OCI-LY1 (cell line): ENCODE results near the gene FRMD4A.

Experiments
- H2AFZ ChIP-seq: fragments of 200-600 bp; sonication (generic), shearing (Covaris generic); 2 replicates; pipeline ENCODE4 v1.6.0; 2014; ENCODE audit warnings: antibody characterized with exemption, mild to moderate bottlenecking, low read length
- H3F3A ChIP-seq: fragments of 200-600 bp; sonication (generic), shearing (Covaris generic); 2 replicates; pipeline ENCODE4 v1.6.0; 2014; ENCODE audit warnings: mild to moderate bottlenecking, antibody characterized with exemption, low read length, moderate library complexity; ENCODE audit not compliant: insufficient read depth
- H3K27ac ChIP-seq: fragments of 200-600 bp; sonication (generic); 2 replicates; pipeline ENCODE4 v1.5.1; 2014; ENCODE audit warnings: low read length, mixed run types, mild to moderate bottlenecking, low read depth; ENCODE audit not compliant: poor library complexity, severe bottlenecking
- H3K27me3 ChIP-seq: fragments of 200-600 bp; sonication (generic); 2 replicates; pipeline ENCODE4 v1.6.0; 2014; ENCODE audit warnings: antibody characterized with exemption, mild to moderate bottlenecking, low read length, moderate library complexity; ENCODE audit not compliant: insufficient read depth
- H3K36me3 ChIP-seq: fragments of 200-600 bp; sonication (generic); 2 replicates; pipeline ENCODE4 v1.6.1; 2014; ENCODE audit warnings: mild to moderate bottlenecking, antibody characterized with exemption, low read length, moderate library complexity, mixed read lengths; ENCODE audit not compliant: insufficient read depth
- H3K4me1 ChIP-seq: fragments of 200-600 bp; sonication (generic); 2 replicates; pipeline ENCODE4 v1.5.1; 2014; ENCODE audit warnings: mild to moderate bottlenecking, low read length, moderate library complexity; ENCODE audit not compliant: insufficient read depth, severe bottlenecking
- H3K4me2 ChIP-seq: fragments of 200-600 bp; sonication (generic), shearing (Covaris generic); 2 replicates; pipeline ENCODE4 v1.6.1; 2014; ENCODE audit warnings: low read length
- H3K4me3 ChIP-seq: fragments of 200-600 bp; sonication (generic); 2 replicates; pipeline ENCODE4 v1.5.1; 2014; ENCODE audit warnings: low read length, low read depth, mild to moderate bottlenecking, mixed read lengths; ENCODE audit not compliant: poor library complexity, severe bottlenecking
- H3K79me2 ChIP-seq: fragments of 200-600 bp; shearing (Covaris generic); 2 replicates; pipeline ENCODE4 v1.6.1; 2016; ENCODE audit warnings: mixed run types, low read length, mixed read lengths; ENCODE audit not compliant: insufficient read depth
- H3K9ac ChIP-seq: fragments of 200-600 bp; sonication (generic), shearing (Covaris generic); 2 replicates; pipeline ENCODE4 v1.6.1; 2014; ENCODE audit warnings: mild to moderate bottlenecking, low read length, mixed read lengths
- H3K9me2 ChIP-seq: fragments of 200-600 bp; sonication (generic), shearing (Covaris generic); 2 replicates; pipeline ENCODE4 v1.6.1; 2014; ENCODE audit warnings: low read depth, mild to moderate bottlenecking, low read length, mixed read lengths
- H3K9me3 ChIP-seq: fragments of 200-600 bp; shearing (Covaris generic); 2 replicates; pipeline ENCODE4 v1.6.1; 2014; ENCODE audit warnings: low read length, mixed read lengths
- H4K20me1 ChIP-seq: fragments of 200-600 bp; sonication (generic), shearing (Covaris generic); 2 replicates; pipeline ENCODE4 v1.6.0; 2016; ENCODE audit warnings: mild to moderate bottlenecking, low read length; ENCODE audit not compliant: insufficient read depth
- EZH2 ChIP-seq: fragments of 200-600 bp; sonication (generic), shearing (Covaris generic); IDR thresholded peaks from 2 replicates; pipeline ENCODE4 v1.8.0; 2017; ENCODE audit warnings: borderline replicate concordance, mixed run types, mild to moderate bottlenecking, antibody characterized with exemption, low read length, moderate library complexity, mixed read lengths
- TF ChIP-seq, protein P1 (sequence below): fragments of 200-600 bp; sonication (generic), shearing (Covaris generic); IDR thresholded peaks from 2 replicates; pipeline ENCODE4 v1.5.1; 2017; ENCODE audit warnings: mild to moderate bottlenecking, antibody characterized with exemption, low read length, moderate library complexity, mixed read lengths

FRMD4A gene

DNA sequence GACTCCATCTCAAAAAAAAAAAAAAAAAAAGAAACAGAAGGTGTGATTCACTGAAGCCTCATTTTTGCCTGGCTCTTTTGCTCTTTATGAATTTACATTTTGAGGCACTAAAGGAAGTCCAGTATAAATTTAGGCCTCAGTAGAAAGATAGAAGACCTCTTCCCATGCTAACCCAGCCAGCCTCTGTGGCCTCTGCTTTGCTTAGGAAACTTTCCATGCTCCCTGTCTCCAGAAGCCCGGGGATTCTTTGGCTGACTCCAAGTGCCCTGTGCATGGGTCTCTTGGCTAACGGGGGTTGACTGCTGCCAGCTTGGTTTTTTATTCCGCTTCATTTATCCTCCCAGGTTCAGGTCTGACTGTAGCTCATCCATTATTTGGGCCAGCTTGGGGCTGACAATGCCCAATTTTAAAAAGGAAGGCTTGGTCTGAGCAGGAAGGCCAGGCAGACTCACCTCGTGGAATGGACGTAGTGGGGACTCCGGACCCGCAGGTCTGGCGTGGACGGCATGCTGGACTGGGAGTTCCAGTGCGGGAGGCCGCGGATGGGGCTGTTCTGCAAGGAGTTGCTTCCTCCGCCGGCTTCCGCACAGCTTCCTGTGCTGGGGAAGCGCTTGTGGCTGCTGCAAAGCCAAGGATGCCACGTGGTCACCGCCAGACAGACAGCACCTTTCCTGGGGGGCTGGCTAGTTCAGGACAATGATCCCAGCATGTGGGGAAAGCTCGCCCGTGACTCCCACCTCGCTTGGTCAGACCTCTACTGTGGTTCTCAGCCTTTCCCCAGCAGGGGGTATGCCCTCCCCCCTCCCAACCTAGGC lies 671.6 kb downstream of the FRMD4A start:
- H3K4me3 ChIP-seq, result no peak overlapping the region
- no peak overlapping the region for H3K27ac ChIP-seq
- H3K9me2 ChIP-seq, result no peaks in the 10 kb centered on the region
- H3K4me1 ChIP-seq, result no peaks in the 10 kb centered on the region
- no peak overlapping the region for H3K9ac ChIP-seq
- H3K36me3 ChIP-seq, result no peaks in the 10 kb centered on the region
- H3K9me3 ChIP-seq, result no peaks in the 10 kb centered on the region
- H3K79me2 ChIP-seq, result no peaks in the 10 kb centered on the region
- H4K20me1 ChIP-seq, result no peaks in the 10 kb centered on the region
- H2AFZ ChIP-seq, result no peak overlapping the region
- no peaks in the 10 kb centered on the region; the same call in 1 of the 2 replicates for H3K27me3 ChIP-seq
- no peaks in the 10 kb centered on the region for H3F3A ChIP-seq
- TF ChIP-seq, protein P1, sequence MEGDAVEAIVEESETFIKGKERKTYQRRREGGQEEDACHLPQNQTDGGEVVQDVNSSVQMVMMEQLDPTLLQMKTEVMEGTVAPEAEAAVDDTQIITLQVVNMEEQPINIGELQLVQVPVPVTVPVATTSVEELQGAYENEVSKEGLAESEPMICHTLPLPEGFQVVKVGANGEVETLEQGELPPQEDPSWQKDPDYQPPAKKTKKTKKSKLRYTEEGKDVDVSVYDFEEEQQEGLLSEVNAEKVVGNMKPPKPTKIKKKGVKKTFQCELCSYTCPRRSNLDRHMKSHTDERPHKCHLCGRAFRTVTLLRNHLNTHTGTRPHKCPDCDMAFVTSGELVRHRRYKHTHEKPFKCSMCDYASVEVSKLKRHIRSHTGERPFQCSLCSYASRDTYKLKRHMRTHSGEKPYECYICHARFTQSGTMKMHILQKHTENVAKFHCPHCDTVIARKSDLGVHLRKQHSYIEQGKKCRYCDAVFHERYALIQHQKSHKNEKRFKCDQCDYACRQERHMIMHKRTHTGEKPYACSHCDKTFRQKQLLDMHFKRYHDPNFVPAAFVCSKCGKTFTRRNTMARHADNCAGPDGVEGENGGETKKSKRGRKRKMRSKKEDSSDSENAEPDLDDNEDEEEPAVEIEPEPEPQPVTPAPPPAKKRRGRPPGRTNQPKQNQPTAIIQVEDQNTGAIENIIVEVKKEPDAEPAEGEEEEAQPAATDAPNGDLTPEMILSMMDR, result no peak
- no peak for TF ChIP-seq EZH2
- H3K4me2 ChIP-seq, result no peak overlapping the region

DNA sequence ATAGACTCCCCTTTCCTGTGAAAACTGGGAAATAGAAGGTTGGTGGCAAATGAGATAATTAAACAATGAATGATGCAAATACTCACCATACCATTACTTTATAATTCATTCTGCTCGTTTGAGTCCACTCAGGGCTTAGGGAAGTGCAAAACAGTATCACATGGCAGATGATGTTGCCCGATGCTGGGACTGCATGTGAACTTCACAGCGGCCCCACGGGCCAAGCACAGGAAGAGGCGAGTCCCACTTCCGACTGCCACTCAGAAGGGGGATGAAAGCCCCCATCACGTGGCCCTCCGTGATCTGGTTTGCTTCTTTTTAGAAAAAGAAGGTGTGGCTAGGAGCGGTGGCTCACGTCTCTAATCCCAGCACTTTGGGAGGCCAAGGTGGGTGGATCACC lies 672.5 kb downstream of the FRMD4A start:
- no peak for TF ChIP-seq EZH2
- TF ChIP-seq, protein P1, result no peak
- no peak overlapping the region for H3K27ac ChIP-seq
- no peaks in the 10 kb centered on the region for H3K9me2 ChIP-seq
- no peak overlapping the region for H3K4me2 ChIP-seq
- no peaks in the 10 kb centered on the region for H3K4me1 ChIP-seq
- no peaks in the 10 kb centered on the region for H4K20me1 ChIP-seq
- no peaks in the 10 kb centered on the region; the same call in 1 of the 2 replicates for H3K27me3 ChIP-seq
- no peak overlapping the region for H3K9ac ChIP-seq
- no peaks in the 10 kb centered on the region for H3K9me3 ChIP-seq
- no peaks in the 10 kb centered on the region for H3F3A ChIP-seq
- H2AFZ ChIP-seq, result no peak overlapping the region
- H3K36me3 ChIP-seq, result no peaks in the 10 kb centered on the region
- no peak overlapping the region for H3K4me3 ChIP-seq
- no peaks in the 10 kb centered on the region for H3K79me2 ChIP-seq

DNA sequence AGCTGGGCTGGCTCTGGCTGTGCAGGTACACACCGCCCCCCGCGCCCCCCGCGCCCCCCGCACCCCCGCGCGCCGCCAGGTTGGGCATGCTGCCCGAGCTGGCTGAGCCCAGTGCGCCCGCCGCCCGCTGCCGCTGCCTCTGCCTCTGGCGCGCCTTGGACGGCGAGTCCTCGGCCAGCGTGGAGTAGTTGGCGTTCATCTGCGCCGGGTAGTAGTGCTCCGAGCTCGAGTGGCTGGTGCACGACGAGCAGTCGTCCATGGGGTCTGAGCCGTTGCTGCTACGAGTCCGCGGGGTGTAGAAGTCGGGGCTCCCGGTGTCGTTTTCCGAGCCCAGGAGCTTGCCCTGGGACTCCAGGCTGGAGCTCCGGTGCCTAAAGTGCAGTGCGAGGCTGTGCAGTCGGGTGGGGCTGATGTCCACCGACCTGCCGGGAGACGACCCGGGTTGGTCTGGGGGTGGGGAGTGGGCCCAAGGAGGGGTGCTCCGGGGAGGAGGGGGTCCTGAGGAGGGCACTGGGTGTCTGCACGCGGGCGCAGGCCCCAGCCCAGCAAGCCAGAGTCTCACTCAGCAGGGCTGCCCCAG lies 673.5 kb downstream of the FRMD4A start:
- no peaks in the 10 kb centered on the region for H3K9me3 ChIP-seq
- H3K9ac ChIP-seq, result no peak overlapping the region
- H3K4me2 ChIP-seq, result no peak overlapping the region
- no peaks in the 10 kb centered on the region for H3K9me2 ChIP-seq
- H3F3A ChIP-seq, result no peaks in the 10 kb centered on the region
- no peaks in the 10 kb centered on the region for H3K36me3 ChIP-seq
- H3K27ac ChIP-seq, result no peak overlapping the region
- no peaks in the 10 kb centered on the region; the same call in 1 of the 2 replicates for H3K27me3 ChIP-seq
- H3K4me3 ChIP-seq, result no peak overlapping the region
- no peaks in the 10 kb centered on the region for H3K79me2 ChIP-seq
- H2AFZ ChIP-seq, result no peak overlapping the region
- no peaks in the 10 kb centered on the region for H3K4me1 ChIP-seq
- no peaks in the 10 kb centered on the region for H4K20me1 ChIP-seq
- TF ChIP-seq, protein P1, result no peak
- TF ChIP-seq EZH2, result no peak
